WERI-Rb-1 (cell line): ENCODE results near the gene IL12RB1.

Experiments
- DNase-seq: peaks from one replicate; pipeline ENCODE4 v3.0.0-alpha.2; 2020
- H3K27ac ChIP-seq: fragments of 250-450 bp; sonication (Bioruptor Pico); 2 replicates; pipeline ENCODE4 v1.5.1; 2020; ENCODE audit warnings: mild to moderate bottlenecking, moderate library complexity
- H3K27me3 ChIP-seq: fragments of 250-450 bp; sonication (Bioruptor Pico); 2 replicates; pipeline ENCODE4 v1.5.1; 2021; ENCODE audit warnings: mild to moderate bottlenecking, low read depth, moderate library complexity; ENCODE audit not compliant: insufficient read depth, severe bottlenecking
- H3K36me3 ChIP-seq: fragments of 250-450 bp; sonication (Bioruptor Pico); 2 replicates; pipeline ENCODE4 v1.5.1; 2020; ENCODE audit warnings: mild to moderate bottlenecking, moderate library complexity
- H3K4me3 ChIP-seq: 2 replicates; pipeline ENCODE4 v1.5.1; 2011; ENCODE audit warnings: low read depth, mild to moderate bottlenecking, control low read depth, low read length
- H3K9me3 ChIP-seq: fragments of 250-450 bp; sonication (Bioruptor Pico); 2 replicates; pipeline ENCODE4 v1.5.1; 2021; ENCODE audit warnings: mild to moderate bottlenecking, moderate library complexity; ENCODE audit not compliant: severe bottlenecking
- CTCF ChIP-seq: IDR thresholded peaks from 2 replicates; pipeline ENCODE4 v1.5.1; 2011; ENCODE audit warnings: low read depth, mild to moderate bottlenecking, control low read depth, inconsistent platforms, low read length

Gene IL12RB1

GRCh38 chr19:18121166-18121565 lies 34.4 kb upstream of the IL12RB1 start:
- Histone ChIP-seq H3K27me3 (no peaks in the 10 kb centered on the region), H3K27ac (no peak overlapping the region), H3K9me3 (no peaks in the 10 kb centered on the region), H3K36me3 (peaks cover 38% of the 10 kb centered on the region), H3K4me3 (no peak overlapping the region)
- TF ChIP-seq CTCF = no peak
- DNase-seq = no peak

- H3K9me3 ChIP-seq = no peaks in the 10 kb centered on the region
- H3K36me3 ChIP-seq = peaks cover 31% of the 10 kb centered on the region
- no peak for TF ChIP-seq CTCF
- no peak overlapping the region for H3K27ac ChIP-seq
- no peaks in the 10 kb centered on the region for H3K27me3 ChIP-seq
- H3K4me3 ChIP-seq = no peak overlapping the region
- no peak for DNase-seq
Observed at GRCh38 chr19:18120127-18120526, 33.4 kb upstream of the IL12RB1 start.

- no peak for DNase-seq
- Histone ChIP-seq H3K4me3 (no peak overlapping the region), H3K9me3 (no peaks in the 10 kb centered on the region), H3K27ac (no peak overlapping the region), H3K27me3 (no peaks in the 10 kb centered on the region), H3K36me3 (peaks cover 26% of the 10 kb centered on the region)
- TF ChIP-seq CTCF = no peak
Observed at GRCh38 chr19:18119717-18120105, 33.0 kb upstream of the IL12RB1 start.

- no peak for DNase-seq
- Histone ChIP-seq H3K9me3 (no peaks in the 10 kb centered on the region), H3K36me3 (peaks cover 21% of the 10 kb centered on the region), H3K4me3 (no peak overlapping the region), H3K27ac (no peak overlapping the region), H3K27me3 (no peaks in the 10 kb centered on the region)
- TF ChIP-seq CTCF = no peak
Observed at GRCh38 chr19:18119013-18119716, 32.4 kb upstream of the IL12RB1 start.

- DNase-seq = no peak
- Histone ChIP-seq H3K27me3 (no peaks in the 10 kb centered on the region), H3K36me3 (peaks cover 18% of the 10 kb centered on the region), H3K9me3 (no peaks in the 10 kb centered on the region), H3K4me3 (peak overlapping the region; percentile 58), H3K27ac (peak overlapping the region; percentile 83)
- no peak for TF ChIP-seq CTCF
Observed at GRCh38 chr19:18118420-18119012, 31.8 kb upstream of the IL12RB1 start.
